Astrocyte (in vitro differentiated cells and primary cell): Measurements from ENCODE around the gene SUN3.

Experiments used
- EZH2 ChIP-seq: IDR thresholded peaks from 2 replicates; pipeline ENCODE4 v1.6.1; 2012; ENCODE audit warnings: mild to moderate bottlenecking, low read length, inconsistent platforms; ENCODE audit not compliant: insufficient read depth
- TF ChIP-seq, protein P1 (sequence below): IDR thresholded peaks from 2 replicates; pipeline ENCODE4 v1.5.1; 2011; ENCODE audit warnings: low read depth, mild to moderate bottlenecking, inconsistent platforms, low read length, moderate library complexity; ENCODE audit not compliant: insufficient read depth

DNA sequence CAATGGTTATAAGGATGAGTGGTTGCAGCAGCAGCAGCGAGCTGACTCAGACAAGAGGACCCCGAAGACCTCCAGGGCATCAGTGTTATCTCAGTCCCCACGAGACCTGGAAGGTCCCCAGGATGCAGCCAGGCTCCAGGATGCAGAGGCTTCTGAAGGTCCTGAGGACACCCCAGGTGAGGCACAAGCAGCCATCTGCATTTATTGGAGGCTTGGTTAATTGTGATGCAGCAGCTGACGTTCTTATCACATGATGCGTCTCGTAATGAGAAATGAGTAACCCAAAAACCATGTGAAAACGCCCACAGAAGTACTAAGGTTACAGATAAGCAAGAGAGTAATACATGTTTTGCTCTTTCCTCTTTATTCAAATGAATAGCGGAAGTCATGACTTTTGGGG lies 23.8 kb upstream of the SUN3 start:
- TF ChIP-seq, protein P1, sequence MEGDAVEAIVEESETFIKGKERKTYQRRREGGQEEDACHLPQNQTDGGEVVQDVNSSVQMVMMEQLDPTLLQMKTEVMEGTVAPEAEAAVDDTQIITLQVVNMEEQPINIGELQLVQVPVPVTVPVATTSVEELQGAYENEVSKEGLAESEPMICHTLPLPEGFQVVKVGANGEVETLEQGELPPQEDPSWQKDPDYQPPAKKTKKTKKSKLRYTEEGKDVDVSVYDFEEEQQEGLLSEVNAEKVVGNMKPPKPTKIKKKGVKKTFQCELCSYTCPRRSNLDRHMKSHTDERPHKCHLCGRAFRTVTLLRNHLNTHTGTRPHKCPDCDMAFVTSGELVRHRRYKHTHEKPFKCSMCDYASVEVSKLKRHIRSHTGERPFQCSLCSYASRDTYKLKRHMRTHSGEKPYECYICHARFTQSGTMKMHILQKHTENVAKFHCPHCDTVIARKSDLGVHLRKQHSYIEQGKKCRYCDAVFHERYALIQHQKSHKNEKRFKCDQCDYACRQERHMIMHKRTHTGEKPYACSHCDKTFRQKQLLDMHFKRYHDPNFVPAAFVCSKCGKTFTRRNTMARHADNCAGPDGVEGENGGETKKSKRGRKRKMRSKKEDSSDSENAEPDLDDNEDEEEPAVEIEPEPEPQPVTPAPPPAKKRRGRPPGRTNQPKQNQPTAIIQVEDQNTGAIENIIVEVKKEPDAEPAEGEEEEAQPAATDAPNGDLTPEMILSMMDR, result no peak
- no peak for TF ChIP-seq EZH2
